HL-60 (cell line): Measurements from ENCODE around the gene DUSP23.

Experiments
- POLR2AphosphoS5 ChIP-seq: IDR thresholded peaks from 2 replicates; pipeline ENCODE4 v1.6.1; 2012; ENCODE audit warnings: low read depth
- REST ChIP-seq: IDR thresholded peaks from 2 replicates; pipeline ENCODE4 v1.6.1; 2012; ENCODE audit warnings: low read depth; ENCODE audit not compliant: insufficient replicate concordance
- SPI1 ChIP-seq: IDR thresholded peaks from 2 replicates; pipeline ENCODE4 v1.6.1; 2012; ENCODE audit warnings: low read depth, mild to moderate bottlenecking, borderline replicate concordance
- TF ChIP-seq, protein P1 (sequence below): IDR thresholded peaks from one replicate; pipeline ENCODE4 v1.5.1; 2011; ENCODE audit warnings: low read length, control low read depth, inconsistent platforms; ENCODE audit not compliant: insufficient read depth

GRCh38 chr1:159831412-159832141 is 50.8 kb downstream of the DUSP23 start:
- TF ChIP-seq, protein P1, sequence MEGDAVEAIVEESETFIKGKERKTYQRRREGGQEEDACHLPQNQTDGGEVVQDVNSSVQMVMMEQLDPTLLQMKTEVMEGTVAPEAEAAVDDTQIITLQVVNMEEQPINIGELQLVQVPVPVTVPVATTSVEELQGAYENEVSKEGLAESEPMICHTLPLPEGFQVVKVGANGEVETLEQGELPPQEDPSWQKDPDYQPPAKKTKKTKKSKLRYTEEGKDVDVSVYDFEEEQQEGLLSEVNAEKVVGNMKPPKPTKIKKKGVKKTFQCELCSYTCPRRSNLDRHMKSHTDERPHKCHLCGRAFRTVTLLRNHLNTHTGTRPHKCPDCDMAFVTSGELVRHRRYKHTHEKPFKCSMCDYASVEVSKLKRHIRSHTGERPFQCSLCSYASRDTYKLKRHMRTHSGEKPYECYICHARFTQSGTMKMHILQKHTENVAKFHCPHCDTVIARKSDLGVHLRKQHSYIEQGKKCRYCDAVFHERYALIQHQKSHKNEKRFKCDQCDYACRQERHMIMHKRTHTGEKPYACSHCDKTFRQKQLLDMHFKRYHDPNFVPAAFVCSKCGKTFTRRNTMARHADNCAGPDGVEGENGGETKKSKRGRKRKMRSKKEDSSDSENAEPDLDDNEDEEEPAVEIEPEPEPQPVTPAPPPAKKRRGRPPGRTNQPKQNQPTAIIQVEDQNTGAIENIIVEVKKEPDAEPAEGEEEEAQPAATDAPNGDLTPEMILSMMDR, result no peak
- TF ChIP-seq REST, result no peak
- no peak for TF ChIP-seq POLR2AphosphoS5
- TF ChIP-seq SPI1, result no peak
